Measurements from ENCODE around the gene LGALS9.
"Not testable (repeated sequence)": the region's sequence is repeated elsewhere in the genome, so short reads cannot be mapped to it uniquely, and the experiment has no call there.

Gene LGALS9

DNA sequence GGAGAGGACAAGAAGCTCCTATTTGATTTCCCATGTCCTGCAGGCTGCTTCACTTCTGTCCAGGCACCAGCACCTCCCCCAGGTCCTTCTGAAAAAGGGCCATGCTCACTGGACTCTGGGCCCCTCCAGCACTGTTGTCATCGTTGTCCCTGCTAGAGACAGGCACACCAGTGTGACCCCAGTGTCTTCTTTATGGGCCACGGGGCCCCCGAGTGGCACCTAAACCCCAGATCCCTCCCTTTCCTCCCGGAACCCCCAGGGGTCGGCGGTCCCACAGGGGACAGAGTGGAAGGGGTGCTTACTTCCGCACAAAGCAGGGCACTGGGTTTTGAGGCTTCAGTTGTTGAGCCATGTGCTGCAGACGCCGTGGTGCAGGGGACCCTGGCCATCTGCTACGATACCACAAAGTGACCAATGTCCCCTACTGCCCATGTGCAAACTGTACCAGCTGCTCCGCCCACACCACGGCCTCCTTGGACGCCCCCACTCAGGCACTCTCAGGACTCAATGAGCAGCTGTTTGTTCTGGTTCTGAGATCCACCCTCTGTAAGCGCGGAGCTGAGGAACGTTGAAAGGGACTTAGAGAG is 24.6 kb downstream of the LGALS9 start:
- not testable (repeated sequence) for DNase-seq

GRCh38 chr17:27656620-27657019 is 25.6 kb downstream of the LGALS9 start:
- not testable (repeated sequence) for DNase-seq

DNA sequence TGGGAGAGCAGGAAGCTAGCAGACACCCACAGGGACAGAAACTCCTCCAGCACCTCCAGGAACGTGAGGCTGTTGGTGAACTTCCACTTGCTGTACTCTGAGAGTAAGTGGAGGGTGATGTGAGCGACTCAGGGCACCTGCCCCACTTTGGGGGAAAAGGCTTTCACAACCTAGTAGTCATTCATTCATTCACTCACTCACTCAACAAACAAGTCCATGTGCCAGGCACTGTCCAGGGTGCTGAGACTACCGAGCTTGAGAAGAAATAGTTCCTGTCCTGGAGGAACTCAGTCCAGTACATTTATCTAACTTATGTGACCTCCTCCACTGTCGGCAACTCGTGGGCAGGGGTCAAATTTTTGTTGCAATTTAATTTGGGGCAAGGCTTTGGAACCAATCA is 26.6 kb downstream of the LGALS9 start:
- no peak for DNase-seq

DNA sequence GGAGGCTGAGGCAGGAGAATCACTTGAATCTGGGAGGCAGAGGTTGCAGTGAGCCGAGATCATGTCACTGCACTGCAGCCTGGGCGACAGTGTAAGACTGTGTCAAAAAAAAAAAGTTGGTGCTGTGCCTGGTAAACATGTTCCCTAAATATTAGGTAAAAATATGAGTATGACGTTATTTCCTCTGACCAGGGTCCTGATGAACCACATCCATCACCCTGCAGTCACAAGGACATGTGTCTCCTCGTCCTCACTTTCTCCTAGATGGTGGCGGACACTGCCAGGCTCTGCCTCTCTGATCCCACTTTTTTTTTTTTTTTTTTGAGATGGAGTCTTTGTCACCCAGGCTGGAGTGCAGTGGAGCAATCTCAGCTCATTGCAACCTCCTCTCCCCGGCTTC is 28.7 kb downstream of the LGALS9 start:
- no peak for DNase-seq

DNA sequence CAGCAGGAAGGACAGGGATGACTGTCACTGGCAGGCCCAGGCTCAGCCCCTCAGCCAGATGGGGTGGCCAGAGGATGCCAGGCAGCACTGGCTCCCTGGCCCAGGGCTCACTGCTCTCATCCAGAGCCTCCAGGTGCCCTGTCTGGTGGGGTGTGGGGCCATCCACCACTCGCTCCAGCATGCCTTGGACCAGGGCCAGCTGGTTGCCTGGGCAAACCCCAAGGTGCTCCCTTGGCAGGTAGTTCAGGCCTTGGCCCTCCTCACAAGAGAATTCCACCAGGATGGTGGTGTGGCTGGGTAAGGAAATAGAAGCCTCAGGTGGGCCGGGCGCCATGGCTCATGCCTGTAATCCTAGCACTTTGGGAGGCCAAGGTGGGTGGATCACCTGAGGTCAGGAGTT is 29.4 kb downstream of the LGALS9 start:
- DNase-seq = no peak

DNA sequence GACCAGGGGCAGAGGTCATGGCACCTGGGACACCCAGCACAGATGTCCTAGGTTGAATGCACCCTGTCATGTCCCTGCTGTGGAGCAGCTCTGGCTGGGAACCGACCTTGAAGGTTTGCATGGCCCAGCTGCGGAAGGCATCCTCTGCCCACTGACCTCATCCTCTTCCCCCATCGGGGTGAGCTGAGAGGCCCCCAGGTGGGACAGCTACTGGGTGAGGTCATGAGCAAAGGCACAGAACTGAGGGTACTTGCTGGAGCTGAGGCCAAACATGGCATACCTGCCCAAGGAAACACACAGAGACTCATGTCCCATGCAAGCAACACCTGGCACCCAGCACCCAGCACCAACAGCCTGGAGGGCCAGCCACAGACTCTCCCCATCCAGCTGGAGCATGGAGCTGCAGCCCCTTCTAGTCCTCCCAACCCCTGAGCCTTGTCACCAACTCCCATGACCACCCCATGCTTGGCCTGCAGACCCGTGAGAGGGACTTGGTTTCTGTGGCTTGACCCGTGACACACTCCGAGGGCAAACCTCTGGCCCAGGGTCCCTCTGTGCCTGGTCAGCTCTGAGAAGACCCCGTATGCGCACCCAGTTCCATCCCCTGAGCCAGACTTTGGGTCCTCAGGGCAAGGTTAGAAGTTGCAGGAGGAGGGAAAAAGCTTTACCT is 33.1 kb downstream of the LGALS9 start:
- DNase-seq = no peak

GRCh38 chr17:27664606-27664965 is 33.6 kb downstream of the LGALS9 start:
- DNase-seq = no peak

DNA sequence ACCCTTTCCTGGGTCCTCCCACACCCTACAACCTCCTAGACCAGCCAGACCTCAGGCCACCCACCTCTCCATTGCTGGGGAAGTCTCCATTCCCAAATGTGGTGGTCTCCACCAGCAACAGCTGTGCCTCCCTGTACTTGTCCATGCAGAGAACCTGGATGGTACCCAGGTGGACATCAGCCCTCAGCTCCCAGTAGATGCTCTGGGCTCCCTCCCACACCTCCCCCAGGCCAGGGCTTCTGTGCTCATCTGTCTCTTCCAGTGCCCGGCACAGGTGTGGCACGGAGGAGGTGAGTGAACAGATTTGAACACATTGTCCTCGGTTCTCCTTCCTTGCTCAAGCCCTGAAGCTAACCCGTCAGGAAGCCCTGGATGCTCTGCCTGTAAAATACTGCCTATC is 34.6 kb downstream of the LGALS9 start:
- no peak for DNase-seq

DNA sequence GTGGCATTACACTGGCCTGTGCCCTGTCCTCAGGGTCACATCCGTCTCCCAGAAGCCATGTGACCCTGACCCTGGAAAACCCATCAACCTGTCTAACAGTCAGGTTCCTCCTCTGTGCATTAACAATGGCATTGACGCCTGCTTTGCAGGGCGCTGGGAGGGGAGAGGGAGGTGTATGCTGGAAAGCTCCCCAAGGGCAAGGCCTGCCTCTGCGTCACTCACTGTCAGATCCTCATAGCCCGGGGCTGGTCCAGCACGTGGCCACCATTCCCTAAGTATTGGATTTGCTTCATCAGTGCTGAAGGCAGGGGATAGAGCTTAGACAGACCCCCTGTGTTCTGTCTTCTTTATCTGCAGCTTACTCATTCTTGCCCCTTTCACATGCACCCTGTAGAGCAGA is 35.3 kb downstream of the LGALS9 start:
- DNase-seq = not testable (repeated sequence)

DNA sequence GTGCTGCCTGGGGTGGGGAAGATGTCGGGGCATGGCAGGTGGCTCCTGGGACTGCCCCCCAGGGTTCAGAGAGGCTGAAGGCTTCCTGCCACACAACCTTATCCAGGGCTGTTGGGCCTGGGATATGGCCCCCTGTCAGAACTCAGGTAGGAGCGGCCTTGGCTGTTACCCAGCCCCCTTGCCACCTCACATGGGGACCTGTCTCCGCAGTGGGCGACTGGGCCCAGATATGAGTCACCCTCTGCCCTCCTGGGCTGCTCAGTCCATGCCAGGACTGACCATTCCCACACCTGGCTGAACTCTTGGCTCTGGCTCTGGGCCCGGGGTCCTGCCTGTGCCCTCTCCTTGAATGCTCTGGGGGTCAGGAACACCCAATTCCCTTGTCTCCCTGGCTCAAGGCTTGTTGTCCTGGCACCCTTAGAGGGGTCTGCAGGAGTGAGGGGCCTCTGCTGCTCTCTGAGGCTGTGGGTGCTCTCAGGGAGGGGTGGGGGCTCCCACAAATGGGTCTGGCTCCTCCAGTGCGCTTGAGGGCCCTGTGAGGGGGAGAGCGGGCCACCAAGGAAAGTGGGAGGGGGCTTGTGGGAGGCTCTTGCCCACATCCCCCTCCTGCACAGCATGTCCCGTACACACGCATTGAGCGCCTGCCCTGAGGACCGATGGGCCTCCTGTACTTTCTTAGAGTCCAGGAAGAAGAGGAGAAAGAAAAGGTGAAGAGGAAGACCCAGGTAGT is 36.0 kb downstream of the LGALS9 start:
- no peak for DNase-seq

- no peak for DNase-seq
These were observed 36.9 kb downstream of the LGALS9 start for GRCh38 chr17:27667656-27668487.

DNA sequence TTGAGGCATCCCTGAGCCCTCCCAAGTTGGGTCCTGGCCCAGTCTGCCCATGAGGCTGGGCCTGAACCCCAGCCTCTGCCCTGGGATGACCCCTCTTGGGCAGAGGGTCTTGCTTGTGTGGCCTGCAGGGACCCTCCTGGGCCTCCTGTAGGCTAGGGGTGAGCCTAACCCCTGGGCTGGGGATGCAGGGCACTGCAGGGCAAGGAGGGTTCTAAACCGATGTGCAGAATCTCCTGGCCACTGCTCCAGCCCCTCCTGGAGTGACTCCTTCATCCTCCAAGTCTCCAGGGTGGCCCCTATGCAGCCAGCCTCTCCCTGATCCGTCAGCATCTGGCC is 37.5 kb downstream of the LGALS9 start:
- no peak for DNase-seq

DNA sequence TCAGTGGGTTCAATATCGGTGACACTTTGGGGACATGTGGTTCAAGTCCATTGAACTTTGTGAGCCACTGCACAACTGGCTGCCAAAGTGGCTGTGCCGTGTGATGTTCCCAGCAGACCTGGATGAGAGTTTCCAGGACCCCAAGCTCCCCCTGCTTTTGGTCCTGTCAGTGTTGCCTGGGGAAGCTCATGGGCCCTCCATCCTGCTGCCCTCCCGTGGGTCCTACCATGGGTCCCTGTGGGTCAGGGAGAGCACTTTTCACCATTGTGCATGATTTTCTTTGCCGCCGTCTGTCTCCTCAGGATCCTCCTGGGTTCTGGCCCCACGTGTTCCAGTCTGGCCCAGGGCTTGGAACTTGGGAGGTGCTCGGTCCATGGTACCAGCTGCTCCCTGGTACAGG is 38.1 kb downstream of the LGALS9 start:
- no peak for DNase-seq

DNA sequence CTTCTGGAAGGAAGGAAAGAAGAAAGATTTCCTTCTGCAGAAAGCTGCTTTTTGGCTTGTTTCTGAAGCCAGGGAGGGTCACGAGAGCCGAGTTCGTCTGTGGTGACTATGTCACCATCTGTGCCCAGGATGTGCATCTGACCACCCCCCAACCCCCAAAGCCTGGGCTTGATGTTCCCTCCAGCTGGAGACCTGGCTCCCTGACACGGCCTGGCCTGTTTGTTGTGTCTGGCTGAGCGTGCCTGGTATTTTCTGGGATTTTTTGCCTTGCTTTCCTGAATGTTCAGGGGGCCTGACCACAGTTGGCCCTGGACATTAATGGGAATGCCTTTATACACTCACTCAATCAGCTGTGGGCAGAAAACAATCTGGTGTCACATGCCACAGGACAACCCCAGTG is 38.9 kb downstream of the LGALS9 start:
- no peak for DNase-seq

DNA sequence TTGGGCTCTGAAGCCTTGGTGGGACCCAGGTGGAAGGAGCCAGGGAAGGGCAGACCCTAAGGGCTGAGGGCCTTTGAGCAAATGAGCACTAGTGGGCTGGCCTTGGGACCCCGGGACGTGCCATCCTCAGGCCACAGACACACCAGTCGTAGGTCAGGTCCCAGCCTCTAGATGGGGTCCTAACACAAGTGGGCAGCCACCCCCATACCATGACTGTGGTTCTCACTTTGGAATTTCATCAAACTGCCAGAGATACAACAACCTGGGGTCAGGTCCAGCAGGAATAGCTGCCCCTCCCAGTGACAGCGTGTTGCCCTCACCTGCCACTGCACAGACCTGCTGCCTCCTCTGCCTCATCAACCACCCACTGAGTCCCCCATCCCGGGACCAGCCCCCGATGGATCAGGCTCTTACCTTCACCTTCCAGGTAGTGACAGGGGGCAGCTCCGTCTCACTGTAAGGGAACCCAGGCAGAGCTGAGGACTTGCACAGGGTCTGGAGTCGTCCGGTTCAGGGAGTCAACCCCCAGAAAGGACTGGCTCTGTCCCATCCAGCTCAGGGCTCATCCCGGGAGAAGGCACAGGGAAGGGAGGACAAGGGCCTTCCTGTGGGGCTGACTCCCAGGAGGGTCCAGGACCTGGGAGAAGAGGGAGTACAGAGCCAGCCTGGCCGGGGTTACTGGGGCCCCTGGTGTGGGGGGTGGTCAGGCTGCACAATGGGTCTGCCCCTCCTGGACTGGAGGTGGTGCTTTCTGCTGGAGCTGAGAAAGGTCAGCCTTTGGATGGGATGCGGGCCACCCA is 40.0 kb downstream of the LGALS9 start:
- no peak for DNase-seq

DNA sequence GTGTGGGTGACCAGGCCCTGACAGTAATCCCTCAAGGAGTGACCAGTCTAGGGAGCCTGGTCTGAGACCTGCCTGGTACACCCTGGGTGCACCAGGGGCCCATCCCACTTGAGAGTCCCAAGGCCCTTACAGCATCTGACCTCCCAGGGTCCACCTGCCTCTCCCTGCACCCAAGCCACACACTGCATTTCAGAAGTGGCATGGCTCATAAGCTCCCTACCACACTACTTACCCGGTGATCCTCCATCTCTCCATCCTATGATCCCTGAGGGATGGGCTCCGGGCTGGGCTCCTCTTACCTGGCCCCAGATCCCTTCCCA is 40.6 kb downstream of the LGALS9 start:
- no peak for DNase-seq

GRCh38 chr17:27671977-27672480 is 41.0 kb downstream of the LGALS9 start:
- not testable (repeated sequence) for DNase-seq

- no peak for DNase-seq
These were observed 43.3 kb downstream of the LGALS9 start for GRCh38 chr17:27674335-27674734.

- DNase-seq = no peak
These were observed 46.2 kb downstream of the LGALS9 start for GRCh38 chr17:27677191-27677590.

DNA sequence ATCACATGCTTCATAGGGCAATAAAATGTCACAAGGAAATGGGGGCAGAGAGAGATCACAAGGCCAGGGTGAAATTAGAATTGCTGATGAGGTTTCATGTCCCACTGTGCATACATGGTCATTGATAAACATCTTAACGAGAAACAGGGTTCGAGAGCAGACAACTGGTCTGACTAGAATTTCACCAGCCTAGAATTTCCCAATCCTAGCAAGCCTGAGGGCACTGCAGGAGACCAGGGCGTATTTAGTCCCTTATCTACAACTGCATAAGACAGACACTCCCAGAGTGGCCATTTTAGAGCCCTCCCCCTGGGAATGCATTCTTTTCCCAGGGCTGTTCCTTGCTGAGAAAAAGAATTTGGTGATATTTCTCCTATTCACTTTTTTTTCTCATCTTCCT is 55.3 kb downstream of the LGALS9 start:
- not testable (repeated sequence) for DNase-seq

- DNase-seq = no peak
These were observed 59.9 kb downstream of the LGALS9 start for GRCh38 chr17:27690882-27691281.

GRCh38 chr17:27695254-27695814 is 64.3 kb downstream of the LGALS9 start:
- not testable (repeated sequence) for DNase-seq
